ENCODE measurements around the gene AAK1. TPM values are rescaled to one million over a fixed set of nuclear protein-coding genes. Genes with fewer than 3 reads are reported as not detected.

The AAK1 gene
- total RNA-seq, 1 experiment from 2014 or later: 40.5 TPM

- Histone ChIP-seq H3K27ac (ENCODE audit: low read depth, low read length, poor library complexity, severe bottlenecking) (no peak overlapping the region), H3K36me3 (ENCODE audit: insufficient read depth, low read length, poor library complexity, severe bottlenecking) (no peaks in the 10 kb centered on the region), H3K4me3 (ENCODE audit: low read depth, low read length, poor library complexity, severe bottlenecking) (no peak overlapping the region), H3K27me3 (replicated peaks; ENCODE audit: insufficient read depth, low read depth, low read length, poor library complexity) (no peaks in the 10 kb centered on the region), H3K4me1 (ENCODE audit: insufficient read depth, low read length, poor library complexity, severe bottlenecking) (no peaks in the 10 kb centered on the region), H3K9me3 (ENCODE audit: low read depth, low read length, poor library complexity, severe bottlenecking) (no peaks in the 10 kb centered on the region)
- TF ChIP-seq EZH2 (IDR thresholded peaks at IDR 0.05; ENCODE audit: borderline replicate concordance, low read depth, low read length, poor library complexity, severe bottlenecking) (no peak), CTCF (conservative IDR thresholded peaks at IDR 0.05; ENCODE audit: low read depth, low read length) (no peak)
- intact Hi-C loops (cut with micrococcal nuclease; ENCODE audit: unreplicated experiment): no loop called here
- ChIA-PET CTCF (no interaction called here), POLR2A (ENCODE audit: low non-redundant PET) (no interaction called here)
- DNase-seq (ENCODE audit: low spot score): no peak
- no TSS peak for BruUV-seq (replicated peaks)
These were observed 9.2 kb downstream of the AAK1 start for GRCh38 chr2:69634196-69634821.

- DNase-seq (ENCODE audit: low spot score): no peak
- POLR2A ChIA-PET (ENCODE audit: low non-redundant PET): no interaction called here
- H3K4me3 ChIP-seq (ENCODE audit: low read depth, low read length, poor library complexity, severe bottlenecking): no peak overlapping the region
- H3K27me3 ChIP-seq (replicated peaks; ENCODE audit: insufficient read depth, low read depth, low read length, poor library complexity): no peaks in the 10 kb centered on the region
- intact Hi-C loops (cut with micrococcal nuclease; ENCODE audit: unreplicated experiment): no loop called here
- H3K36me3 ChIP-seq (ENCODE audit: insufficient read depth, low read length, poor library complexity, severe bottlenecking): no peaks in the 10 kb centered on the region
- no peaks in the 10 kb centered on the region for H3K4me1 ChIP-seq (ENCODE audit: insufficient read depth, low read length, poor library complexity, severe bottlenecking)
- no TSS peak for BruUV-seq (replicated peaks)
- TF ChIP-seq CTCF (conservative IDR thresholded peaks at IDR 0.05; ENCODE audit: low read depth, low read length) (no peak), EZH2 (IDR thresholded peaks at IDR 0.05; ENCODE audit: borderline replicate concordance, low read depth, low read length, poor library complexity, severe bottlenecking) (no peak)
- H3K9me3 ChIP-seq (ENCODE audit: low read depth, low read length, poor library complexity, severe bottlenecking): no peaks in the 10 kb centered on the region
- CTCF ChIA-PET: no interaction called here
- no peak overlapping the region for H3K27ac ChIP-seq (ENCODE audit: low read depth, low read length, poor library complexity, severe bottlenecking)
These were observed 12.1 kb downstream of the AAK1 start for GRCh38 chr2:69631402-69631801.

- TF ChIP-seq CTCF (conservative IDR thresholded peaks at IDR 0.05; ENCODE audit: low read depth, low read length) (no peak), EZH2 (IDR thresholded peaks at IDR 0.05; ENCODE audit: borderline replicate concordance, low read depth, low read length, poor library complexity, severe bottlenecking) (no peak)
- DNase-seq (ENCODE audit: low spot score): no peak
- Histone ChIP-seq H3K27me3 (replicated peaks; ENCODE audit: insufficient read depth, low read depth, low read length, poor library complexity) (no peaks in the 10 kb centered on the region), H3K4me1 (ENCODE audit: insufficient read depth, low read length, poor library complexity, severe bottlenecking) (no peaks in the 10 kb centered on the region), H3K9me3 (ENCODE audit: low read depth, low read length, poor library complexity, severe bottlenecking) (no peaks in the 10 kb centered on the region), H3K4me3 (ENCODE audit: low read depth, low read length, poor library complexity, severe bottlenecking) (no peak overlapping the region), H3K36me3 (ENCODE audit: insufficient read depth, low read length, poor library complexity, severe bottlenecking) (no peaks in the 10 kb centered on the region), H3K27ac (ENCODE audit: low read depth, low read length, poor library complexity, severe bottlenecking) (no peak overlapping the region)
- no TSS peak for BruUV-seq (replicated peaks)
- ChIA-PET CTCF (no interaction called here), POLR2A (ENCODE audit: low non-redundant PET) (no interaction called here)
- intact Hi-C loops (cut with micrococcal nuclease; ENCODE audit: unreplicated experiment): no loop called here
These were observed 13.5 kb downstream of the AAK1 start for GRCh38 chr2:69629921-69630608.

All from A673 (cell line).